ENCODE data around the gene TGFA. TPM values are rescaled to one million over a fixed set of nuclear protein-coding genes. Genes with fewer than 3 reads are reported as not detected.

TGFA gene
- total RNA-seq, 2 experiments from 2014 or later, result 0.25 to 0.38 TPM

GRCh38 chr2:70569559-70569958 is 15.9 kb upstream of the TGFA start:
- ChIA-PET CTCF (no interaction called here), POLR2A (no interaction called here)
- no peak overlapping the region for H3K27ac Mint-ChIP-seq
- no peak overlapping the region for H3K4me3 Mint-ChIP-seq
- no peaks in the 10 kb centered on the region for H3K36me3 Mint-ChIP-seq (ENCODE audit: low read depth)
- no peaks in the 10 kb centered on the region for H3K9me3 Mint-ChIP-seq
- TF ChIP-seq, protein P1, sequence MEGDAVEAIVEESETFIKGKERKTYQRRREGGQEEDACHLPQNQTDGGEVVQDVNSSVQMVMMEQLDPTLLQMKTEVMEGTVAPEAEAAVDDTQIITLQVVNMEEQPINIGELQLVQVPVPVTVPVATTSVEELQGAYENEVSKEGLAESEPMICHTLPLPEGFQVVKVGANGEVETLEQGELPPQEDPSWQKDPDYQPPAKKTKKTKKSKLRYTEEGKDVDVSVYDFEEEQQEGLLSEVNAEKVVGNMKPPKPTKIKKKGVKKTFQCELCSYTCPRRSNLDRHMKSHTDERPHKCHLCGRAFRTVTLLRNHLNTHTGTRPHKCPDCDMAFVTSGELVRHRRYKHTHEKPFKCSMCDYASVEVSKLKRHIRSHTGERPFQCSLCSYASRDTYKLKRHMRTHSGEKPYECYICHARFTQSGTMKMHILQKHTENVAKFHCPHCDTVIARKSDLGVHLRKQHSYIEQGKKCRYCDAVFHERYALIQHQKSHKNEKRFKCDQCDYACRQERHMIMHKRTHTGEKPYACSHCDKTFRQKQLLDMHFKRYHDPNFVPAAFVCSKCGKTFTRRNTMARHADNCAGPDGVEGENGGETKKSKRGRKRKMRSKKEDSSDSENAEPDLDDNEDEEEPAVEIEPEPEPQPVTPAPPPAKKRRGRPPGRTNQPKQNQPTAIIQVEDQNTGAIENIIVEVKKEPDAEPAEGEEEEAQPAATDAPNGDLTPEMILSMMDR (IDR thresholded peaks at IDR 0.05), result no peak
- intact Hi-C loops (cut with micrococcal nuclease), result no loop called here
- H3K27me3 Mint-ChIP-seq, result peaks cover 13% of the 10 kb centered on the region
- ATAC-seq, result no peak
- H3K4me1 Mint-ChIP-seq (ENCODE audit: low read depth), result peaks cover 7% of the 10 kb centered on the region
- DNase-seq, result no peak

- POLR2A ChIA-PET, result no interaction called here
- TF ChIP-seq, protein P1 (IDR thresholded peaks at IDR 0.05), result no peak
Observed at GRCh38 chr2:70566906-70567305, 13.3 kb upstream of the TGFA start.

DNA sequence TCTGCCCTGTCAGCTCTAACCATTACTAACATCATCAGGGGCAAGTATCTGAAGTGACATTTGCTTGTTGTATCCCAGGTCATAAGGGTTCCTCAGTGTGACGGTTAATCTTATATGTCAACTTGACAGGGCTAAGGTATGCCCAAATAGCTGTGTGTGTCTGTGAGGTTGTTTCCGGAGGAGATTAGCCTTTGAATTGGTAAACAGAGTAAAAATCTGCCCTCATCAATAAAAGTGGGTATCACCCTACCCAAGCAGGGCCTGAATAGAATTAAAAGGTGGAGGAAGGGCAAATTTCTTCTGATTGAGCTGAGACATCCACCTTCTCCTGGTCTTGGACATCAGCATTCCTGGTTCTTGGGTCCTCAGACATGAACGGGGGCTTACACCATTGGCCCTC is 12.8 kb upstream of the TGFA start:
- no peak for DNase-seq
- intact Hi-C loops (cut with micrococcal nuclease), result no loop called here
- ATAC-seq, result no peak
- H3K4me3 Mint-ChIP-seq, result no peak overlapping the region
- H3K36me3 Mint-ChIP-seq (ENCODE audit: low read depth), result no peaks in the 10 kb centered on the region
- POLR2A ChIA-PET, result no interaction called here
- TF ChIP-seq, protein P1 (IDR thresholded peaks at IDR 0.05), result no peak
- H3K27ac Mint-ChIP-seq, result no peak overlapping the region
- no peaks in the 10 kb centered on the region for H3K9me3 Mint-ChIP-seq
- peaks cover 3% of the 10 kb centered on the region for H3K4me1 Mint-ChIP-seq (ENCODE audit: low read depth)
- CTCF ChIA-PET, result interaction anchor here (1.0 kb wide), 1 partner anchor 51 kb away, joined by 3 read pairs; no protein-coding TSS in a partner anchor
- peaks cover 2% of the 10 kb centered on the region for H3K27me3 Mint-ChIP-seq

More at GRCh38 chr2:70566906-70567305, 13.3 kb upstream of the TGFA start:
- Mint-ChIP-seq H3K27ac (no peak overlapping the region), H3K36me3 (ENCODE audit: low read depth) (no peaks in the 10 kb centered on the region), H3K4me3 (no peak overlapping the region), H3K9me3 (no peaks in the 10 kb centered on the region), H3K4me1 (ENCODE audit: low read depth) (peaks cover 3% of the 10 kb centered on the region), H3K27me3 (peaks cover 2% of the 10 kb centered on the region)
- CTCF ChIA-PET, result interaction anchor here (1.0 kb wide), 1 partner anchor 51 kb away, joined by 3 read pairs; no protein-coding TSS in a partner anchor
- no peak for DNase-seq
- no peak for ATAC-seq
- intact Hi-C loops (cut with micrococcal nuclease), result no loop called here

- Mint-ChIP-seq H3K4me1 (ENCODE audit: low read depth) (peaks cover 3% of the 10 kb centered on the region), H3K9me3 (no peaks in the 10 kb centered on the region), H3K27ac (no peak overlapping the region), H3K4me3 (no peak overlapping the region), H3K27me3 (peaks cover 9% of the 10 kb centered on the region), H3K36me3 (ENCODE audit: low read depth) (no peaks in the 10 kb centered on the region)
- ChIA-PET CTCF (interaction anchor here (1.0 to 1.9 kb wide), 3 partner anchors 9 to 54 kb away, joined by 3 to 4 read pairs (median 4); no protein-coding TSS in a partner anchor), POLR2A (no interaction called here)
- intact Hi-C loops (cut with micrococcal nuclease), result no loop called here
- ATAC-seq, result no peak
- no peak for DNase-seq
- TF ChIP-seq, protein P1 (IDR thresholded peaks at IDR 0.05), result no peak
Observed at GRCh38 chr2:70565039-70565731, 11.6 kb upstream of the TGFA start.

GRCh38 chr2:70561893-70562292 is 8.3 kb upstream of the TGFA start:
- Mint-ChIP-seq H3K27me3 (peaks cover 9% of the 10 kb centered on the region), H3K4me1 (ENCODE audit: low read depth) (peaks cover 3% of the 10 kb centered on the region), H3K4me3 (no peak overlapping the region), H3K27ac (no peak overlapping the region), H3K9me3 (no peaks in the 10 kb centered on the region), H3K36me3 (ENCODE audit: low read depth) (no peaks in the 10 kb centered on the region)
- TF ChIP-seq, protein P1 (IDR thresholded peaks at IDR 0.05), result no peak
- no peak for ATAC-seq
- intact Hi-C loops (cut with micrococcal nuclease), result no loop called here
- ChIA-PET CTCF (no interaction called here), POLR2A (interaction anchor here (0.5 kb wide), 1 partner anchor 347 kb away, joined by 3 read pairs; no protein-coding TSS in a partner anchor)
- DNase-seq, result no peak
